HCT116 (cell line): ENCODE results near the gene FAAP100. TPM values are rescaled to one million over a fixed set of nuclear protein-coding genes. Genes with fewer than 3 reads are reported as not detected.

ENCODE experiments used
- ATAC-seq: fragments of 200-7000 bp; cut with Tn5 transposase; 2 replicates; pipeline ENCODE4 v1.9.1; 2020; ENCODE audit warnings: mild to moderate bottlenecking, moderate library complexity
- BruUV-seq: library from RNA; stranded (reverse); fragments of 400-500 nt; replicated peaks from 2 replicates; lab custom pipeline; 2021; lab: Mats Ljungman, UMichigan
- CTCF ChIA-PET: fragments of 300-600 bp; sonication (Branson Sonifier 250); formaldehyde crosslinking; loops from one replicate; lab custom pipeline; 2021; ENCODE audit warnings: antibody characterized with exemption; lab: Charles Lee
- POLR2A ChIA-PET: fragments of 300-600, 350-600 bp; sonication (Branson Sonifier 250); formaldehyde crosslinking; loops from one replicate; lab custom pipeline; 2021; ENCODE audit warnings: antibody characterized with exemption; lab: Charles Lee
- RAD21 ChIA-PET, 2 experiments: fragments of 300-600 bp; sonication (Branson Sonifier 250); formaldehyde crosslinking; loops; one replicate each; lab custom pipeline; 2023; ENCODE audit warnings: low total read pairs in 2 of 2; ENCODE audit not compliant: uncharacterized antibody in 2 of 2, unreplicated experiment in 2 of 2, low non-redundant PET in 1 of 2; lab: Charles Lee
- DNase-seq: peaks from one replicate; pipeline ENCODE4 v3.0.0-alpha.2; 2010; ENCODE audit warnings: low read depth, low spot score
- H2AFZ ChIP-seq: fragments of 200-600 bp; shearing (Covaris generic), sonication (generic); 2 replicates; pipeline ENCODE4 v1.6.1; 2017; ENCODE audit warnings: low read depth, mixed run types, mixed read lengths, antibody characterized with exemption, low read length; ENCODE audit not compliant: poor library complexity, severe bottlenecking
- H3K27ac ChIP-seq: 2 replicates; pipeline ENCODE4 v1.5.1; 2012; ENCODE audit warnings: low read depth, low read length
- H3K27me3 ChIP-seq: fragments of 200-600 bp; sonication (generic); 2 replicates; pipeline ENCODE4 v1.6.1; 2016; ENCODE audit warnings: mixed run types, low read length, mixed read lengths; ENCODE audit not compliant: insufficient read depth
- H3K36me3 ChIP-seq, 2 experiments: fragments of 200-500 bp in 1 of 2; fragments of 200-600 bp in 1 of 2; sonication (Bioruptor generic) in 1 of 2; sonication (generic) in 1 of 2; 2 replicates each; pipeline versions ENCODE4 v1.5.1 to v1.6.1; 2014 to 2016; ENCODE audit warnings: low read length in 2 of 2, inconsistent platforms in 1 of 2, mixed read lengths in 1 of 2, mixed run types in 1 of 2; ENCODE audit not compliant: insufficient read depth in 2 of 2, control insufficient read depth in 1 of 2
- H3K4me1 ChIP-seq, 2 experiments: fragments of 200-600 bp in 1 of 2; sonication (generic) in 1 of 2; 2 replicates each; pipeline versions ENCODE4 v1.5.1 to v1.6.1; 2012 to 2017; ENCODE audit warnings: low read length in 2 of 2, inconsistent platforms in 1 of 2, mild to moderate bottlenecking in 1 of 2, mixed read lengths in 1 of 2, mixed run types in 1 of 2, moderate library complexity in 1 of 2; ENCODE audit not compliant: insufficient read depth in 2 of 2, control insufficient read depth in 1 of 2
- H3K4me2 ChIP-seq: fragments of 200-600 bp; sonication (generic); 2 replicates; pipeline ENCODE4 v1.6.1; 2017; ENCODE audit warnings: mixed run types, low read length, mixed read lengths
- H3K4me3 ChIP-seq, 2 experiments: fragments of 200-600 bp in 1 of 2; sonication (generic) in 1 of 2; replicated peaks in 1 of 2; 2 replicates each; pipeline ENCODE4 v1.5.1; 2011 to 2016; ENCODE audit warnings: low read length in 2 of 2, control low read depth in 1 of 2, low read depth in 1 of 2, mild to moderate bottlenecking in 1 of 2, mixed read lengths in 1 of 2, mixed run types in 1 of 2
- H3K79me2 ChIP-seq: fragments of 200-600 bp; sonication (generic); 2 replicates; pipeline ENCODE4 v1.6.1; 2017; ENCODE audit warnings: mild to moderate bottlenecking, mixed run types, low read length, moderate library complexity, mixed read lengths; ENCODE audit not compliant: insufficient read depth
- H3K9ac ChIP-seq: fragments of 200-600 bp; sonication (generic); 2 replicates; pipeline ENCODE4 v1.6.1; 2016; ENCODE audit warnings: low read length, mixed read lengths
- H3K9me2 ChIP-seq: fragments of 200-600 bp; sonication (generic), shearing (Covaris generic); 2 replicates; pipeline ENCODE4 v1.6.1; 2017; ENCODE audit warnings: mixed run types, mild to moderate bottlenecking, moderate library complexity; ENCODE audit not compliant: insufficient read depth
- H3K9me3 ChIP-seq, 2 experiments: fragments of 200-500 bp in 1 of 2; fragments of 200-600 bp in 1 of 2; sonication (Bioruptor generic) in 1 of 2; sonication (generic) in 1 of 2; 2 replicates each; pipeline ENCODE4 v1.6.1; 2014 to 2017; ENCODE audit warnings: low read length in 2 of 2, mixed read lengths in 2 of 2, inconsistent platforms in 1 of 2, low read depth in 1 of 2, mild to moderate bottlenecking in 1 of 2, mixed run types in 1 of 2, moderate library complexity in 1 of 2; ENCODE audit not compliant: control insufficient read depth in 1 of 2, insufficient read depth in 1 of 2
- H4K20me1 ChIP-seq: fragments of 200-600 bp; sonication (generic), shearing (Covaris generic); 2 replicates; pipeline ENCODE4 v1.6.1; 2017; ENCODE audit warnings: mixed run types, mild to moderate bottlenecking, moderate library complexity; ENCODE audit not compliant: insufficient read depth
- CBX3 ChIP-seq: IDR thresholded peaks from 2 replicates; pipeline ENCODE4 v1.6.1; 2012; ENCODE audit warnings: low read depth
- EGR1 ChIP-seq: IDR thresholded peaks from 2 replicates; pipeline ENCODE4 v1.6.1; 2012; ENCODE audit warnings: low read depth
- ELF1 ChIP-seq: IDR thresholded peaks from 2 replicates; pipeline ENCODE4 v1.6.1; 2012; ENCODE audit warnings: low read depth, borderline replicate concordance
- EZH2phosphoT487 ChIP-seq: fragments of 200-600 bp; IDR thresholded peaks from 2 replicates; pipeline ENCODE4 v1.6.1; 2018; ENCODE audit warnings: antibody characterized with exemption, borderline replicate concordance
- RAD21 ChIP-seq: IDR thresholded peaks from 2 replicates; pipeline ENCODE4 v1.6.1; 2012; ENCODE audit warnings: low read depth, mild to moderate bottlenecking
- SP1 ChIP-seq: IDR thresholded peaks from 2 replicates; pipeline ENCODE4 v1.6.1; 2012; ENCODE audit warnings: low read depth
- TCF7L2 ChIP-seq: IDR thresholded peaks from 2 replicates; pipeline ENCODE4 v1.7.0; 2011; ENCODE audit warnings: borderline replicate concordance, inconsistent platforms; ENCODE audit not compliant: insufficient read depth, insufficient read length; ENCODE audit errors: extremely low read depth
- YY1 ChIP-seq: IDR thresholded peaks from 2 replicates; pipeline ENCODE4 v1.6.1; 2011; ENCODE audit warnings: low read length, low read depth, moderate library complexity, mild to moderate bottlenecking; ENCODE audit not compliant: insufficient replicate concordance; ENCODE audit errors: extremely low read depth
- intact Hi-C: fragments of 100-400 bp; cut with micrococcal nuclease; formaldehyde crosslinking; loops from 2 replicates; pipeline ENCODE4 v1.10.0; 2022
- total RNA-seq: library from RNA; stranded (reverse); gene quantifications from one replicate; pipeline ENCODE4 v1.2.1, GENCODE V29; 2021; ENCODE audit not compliant: unreplicated experiment
- TF ChIP-seq, protein P1 (sequence below), 3 experiments: fragments of 200-600 bp in 1 of 3; sonication (generic) in 1 of 3; IDR thresholded peaks in 2 of 3; conservative IDR thresholded peaks in 1 of 3; 2 replicates each; pipeline ENCODE4 v1.5.1; 2012 to 2017; ENCODE audit warnings: low read depth in 2 of 3, low read length in 2 of 3, antibody characterized with exemption in 1 of 3, borderline replicate concordance in 1 of 3, control low read depth in 1 of 3, mild to moderate bottlenecking in 1 of 3, mixed read lengths in 1 of 3, mixed run types in 1 of 3, moderate library complexity in 1 of 3; ENCODE audit not compliant: insufficient read depth in 1 of 3
- TF ChIP-seq, protein P2 (sequence below): IDR thresholded peaks from 2 replicates; pipeline ENCODE4 v1.6.1; 2012
- TF ChIP-seq, protein P3 (sequence below): IDR thresholded peaks from 2 replicates; pipeline ENCODE4 v1.6.1; 2012; ENCODE audit warnings: low read depth
- TF ChIP-seq, protein P4 (sequence below): IDR thresholded peaks from 2 replicates; pipeline ENCODE4 v1.6.1; 2012

The FAAP100 gene
- total RNA-seq, 1 experiment from 2014 or later: 53.4 TPM

DNA sequence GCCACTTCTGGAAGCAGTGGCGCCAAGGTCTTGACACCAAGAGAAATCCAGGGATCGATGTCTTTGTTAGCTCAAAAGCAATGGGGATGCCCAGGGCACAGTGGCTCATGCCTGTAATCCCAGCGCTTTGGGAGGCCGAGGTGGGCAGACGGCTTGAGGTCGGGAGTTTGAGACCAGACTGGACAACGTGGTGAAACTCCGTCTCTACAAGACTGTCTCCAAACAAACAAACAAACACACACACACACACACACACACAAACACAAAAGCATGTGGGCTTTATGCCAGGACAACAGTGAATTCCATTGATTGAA is 22.4 kb upstream of the FAAP100 start:
- H3K9me3 ChIP-seq: no peaks in the 10 kb centered on the region
- H3K36me3 ChIP-seq: peaks cover 42 to 62% of the 10 kb centered on the region in 2 experiments
- ATAC-seq: no peak
- no peak overlapping the region for H2AFZ ChIP-seq
- H4K20me1 ChIP-seq: peaks cover 8% of the 10 kb centered on the region
- H3K4me2 ChIP-seq: no peak overlapping the region
- no peaks in the 10 kb centered on the region for H3K9me2 ChIP-seq
- intact Hi-C loops: no loop called here
- ChIA-PET RAD21 (no interaction called here), POLR2A (no interaction called here), CTCF (no interaction called here)
- BruUV-seq: no TSS peak
- H3K4me3 ChIP-seq: no peak overlapping the region
- H3K4me1 ChIP-seq: peaks cover 24 to 36% of the 10 kb centered on the region in 2 experiments
- TF ChIP-seq, protein P1, sequence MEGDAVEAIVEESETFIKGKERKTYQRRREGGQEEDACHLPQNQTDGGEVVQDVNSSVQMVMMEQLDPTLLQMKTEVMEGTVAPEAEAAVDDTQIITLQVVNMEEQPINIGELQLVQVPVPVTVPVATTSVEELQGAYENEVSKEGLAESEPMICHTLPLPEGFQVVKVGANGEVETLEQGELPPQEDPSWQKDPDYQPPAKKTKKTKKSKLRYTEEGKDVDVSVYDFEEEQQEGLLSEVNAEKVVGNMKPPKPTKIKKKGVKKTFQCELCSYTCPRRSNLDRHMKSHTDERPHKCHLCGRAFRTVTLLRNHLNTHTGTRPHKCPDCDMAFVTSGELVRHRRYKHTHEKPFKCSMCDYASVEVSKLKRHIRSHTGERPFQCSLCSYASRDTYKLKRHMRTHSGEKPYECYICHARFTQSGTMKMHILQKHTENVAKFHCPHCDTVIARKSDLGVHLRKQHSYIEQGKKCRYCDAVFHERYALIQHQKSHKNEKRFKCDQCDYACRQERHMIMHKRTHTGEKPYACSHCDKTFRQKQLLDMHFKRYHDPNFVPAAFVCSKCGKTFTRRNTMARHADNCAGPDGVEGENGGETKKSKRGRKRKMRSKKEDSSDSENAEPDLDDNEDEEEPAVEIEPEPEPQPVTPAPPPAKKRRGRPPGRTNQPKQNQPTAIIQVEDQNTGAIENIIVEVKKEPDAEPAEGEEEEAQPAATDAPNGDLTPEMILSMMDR (IDR thresholded peaks at IDR 0.05 in 2 of 3, conservative IDR thresholded peaks at IDR 0.05 in 1 of 3; ENCODE audit: borderline replicate concordance in 1 of 3, insufficient read depth in 1 of 3, low read depth in 2 of 3, low read length in 2 of 3): no peak
- no peak for TF ChIP-seq TCF7L2
- no peaks in the 10 kb centered on the region for H3K27me3 ChIP-seq
- peaks cover 62% of the 10 kb centered on the region for H3K79me2 ChIP-seq
- DNase-seq: no peak
- no peak overlapping the region; the same call in 1 of the 2 replicates for H3K27ac ChIP-seq
- no peak overlapping the region for H3K9ac ChIP-seq

DNA sequence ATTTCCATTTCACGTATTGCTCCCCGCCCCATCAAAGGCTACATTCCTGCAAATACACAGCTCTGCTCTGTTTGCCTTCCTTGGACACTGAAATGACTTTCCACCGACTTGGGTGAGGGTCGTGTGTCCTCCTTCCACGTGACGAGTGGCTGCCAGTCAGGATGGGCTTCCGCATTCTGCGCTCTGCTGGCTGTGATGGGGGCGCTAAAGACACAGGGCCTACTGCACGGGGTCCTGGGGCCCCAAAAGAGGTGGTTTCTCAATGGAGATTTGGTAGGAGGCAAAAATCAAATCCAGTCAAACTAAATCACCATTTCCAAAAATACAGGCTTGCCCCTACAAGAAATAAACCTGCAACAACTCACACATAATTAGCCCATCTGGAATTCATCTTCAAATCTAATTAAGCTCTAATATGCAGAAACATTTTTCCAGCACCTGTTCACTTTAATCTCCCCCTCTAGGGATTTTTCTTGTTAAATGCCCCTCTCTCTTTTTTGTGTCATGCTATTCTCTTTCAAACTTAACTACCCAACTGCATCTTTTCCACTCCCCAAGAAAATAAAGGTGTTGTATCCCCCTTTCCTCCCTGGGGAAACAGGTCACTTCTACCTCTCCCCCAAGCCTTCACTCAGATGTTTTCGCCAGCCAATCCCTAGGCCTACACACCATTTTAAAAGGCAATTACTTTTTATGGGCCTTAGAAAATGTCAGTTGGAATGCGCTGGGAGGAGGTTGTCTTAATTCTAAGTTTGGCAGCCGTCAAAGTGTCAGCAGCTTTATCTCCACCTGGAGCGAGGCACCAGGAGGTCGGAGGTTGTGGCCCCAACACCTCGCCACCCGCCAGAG is 21.9 kb upstream of the FAAP100 start:
- no peaks in the 10 kb centered on the region for H3K27me3 ChIP-seq
- peaks cover 24 to 30% of the 10 kb centered on the region in 2 experiments for H3K4me1 ChIP-seq
- no peak overlapping the region for H3K4me3 ChIP-seq
- ChIA-PET CTCF (no interaction called here), POLR2A (interaction anchor here (1.2 kb wide), 1 partner anchor 22 kb away, joined by 3 read pairs; the partner anchor contains the start of gene FAAP100), RAD21 (no interaction called here)
- BruUV-seq: no TSS peak
- H2AFZ ChIP-seq: no peak overlapping the region
- H3K27ac ChIP-seq: no peak overlapping the region; the same call in 1 of the 2 replicates
- H3K4me2 ChIP-seq: no peak overlapping the region
- H3K9me2 ChIP-seq: no peaks in the 10 kb centered on the region
- H3K79me2 ChIP-seq: peaks cover 58% of the 10 kb centered on the region
- intact Hi-C loops: no loop called here
- DNase-seq: no peak
- no peaks in the 10 kb centered on the region for H3K9me3 ChIP-seq
- no peak overlapping the region for H3K9ac ChIP-seq
- H3K36me3 ChIP-seq: peaks cover 47 to 67% of the 10 kb centered on the region in 2 experiments
- peaks cover 8% of the 10 kb centered on the region for H4K20me1 ChIP-seq
- no peak for ATAC-seq
- TF ChIP-seq CBX3 (no peak), EZH2phosphoT487 (no peak), EGR1 (no peak), ELF1 (no peak), YY1 (no peak), SP1 (no peak), RAD21 (no peak)
- TF ChIP-seq, protein P2, sequence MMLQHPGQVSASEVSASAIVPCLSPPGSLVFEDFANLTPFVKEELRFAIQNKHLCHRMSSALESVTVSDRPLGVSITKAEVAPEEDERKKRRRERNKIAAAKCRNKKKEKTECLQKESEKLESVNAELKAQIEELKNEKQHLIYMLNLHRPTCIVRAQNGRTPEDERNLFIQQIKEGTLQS: no peak
- TF ChIP-seq, protein P3, sequence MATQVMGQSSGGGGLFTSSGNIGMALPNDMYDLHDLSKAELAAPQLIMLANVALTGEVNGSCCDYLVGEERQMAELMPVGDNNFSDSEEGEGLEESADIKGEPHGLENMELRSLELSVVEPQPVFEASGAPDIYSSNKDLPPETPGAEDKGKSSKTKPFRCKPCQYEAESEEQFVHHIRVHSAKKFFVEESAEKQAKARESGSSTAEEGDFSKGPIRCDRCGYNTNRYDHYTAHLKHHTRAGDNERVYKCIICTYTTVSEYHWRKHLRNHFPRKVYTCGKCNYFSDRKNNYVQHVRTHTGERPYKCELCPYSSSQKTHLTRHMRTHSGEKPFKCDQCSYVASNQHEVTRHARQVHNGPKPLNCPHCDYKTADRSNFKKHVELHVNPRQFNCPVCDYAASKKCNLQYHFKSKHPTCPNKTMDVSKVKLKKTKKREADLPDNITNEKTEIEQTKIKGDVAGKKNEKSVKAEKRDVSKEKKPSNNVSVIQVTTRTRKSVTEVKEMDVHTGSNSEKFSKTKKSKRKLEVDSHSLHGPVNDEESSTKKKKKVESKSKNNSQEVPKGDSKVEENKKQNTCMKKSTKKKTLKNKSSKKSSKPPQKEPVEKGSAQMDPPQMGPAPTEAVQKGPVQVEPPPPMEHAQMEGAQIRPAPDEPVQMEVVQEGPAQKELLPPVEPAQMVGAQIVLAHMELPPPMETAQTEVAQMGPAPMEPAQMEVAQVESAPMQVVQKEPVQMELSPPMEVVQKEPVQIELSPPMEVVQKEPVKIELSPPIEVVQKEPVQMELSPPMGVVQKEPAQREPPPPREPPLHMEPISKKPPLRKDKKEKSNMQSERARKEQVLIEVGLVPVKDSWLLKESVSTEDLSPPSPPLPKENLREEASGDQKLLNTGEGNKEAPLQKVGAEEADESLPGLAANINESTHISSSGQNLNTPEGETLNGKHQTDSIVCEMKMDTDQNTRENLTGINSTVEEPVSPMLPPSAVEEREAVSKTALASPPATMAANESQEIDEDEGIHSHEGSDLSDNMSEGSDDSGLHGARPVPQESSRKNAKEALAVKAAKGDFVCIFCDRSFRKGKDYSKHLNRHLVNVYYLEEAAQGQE: no peak
- TF ChIP-seq, protein P4, sequence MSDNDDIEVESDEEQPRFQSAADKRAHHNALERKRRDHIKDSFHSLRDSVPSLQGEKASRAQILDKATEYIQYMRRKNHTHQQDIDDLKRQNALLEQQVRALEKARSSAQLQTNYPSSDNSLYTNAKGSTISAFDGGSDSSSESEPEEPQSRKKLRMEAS: no peak
